Activated T-helper 1 cell treated with anti-CD3 and anti-CD28 coated beads, Interleukin-12 subunit alpha, Interleukin-12 subunit beta, Interleukin-2, Interleukin-4 antibody, amounts not matched to agents 30 ng/mL and 10 ng/mL and 1 ng/mL, durations not matched to agents 14 hours and 24 hours and 36 hours (primary cell): ENCODE data around the gene BCL2. TPM values are rescaled to one million over a fixed set of nuclear protein-coding genes. Genes with fewer than 3 reads are reported as not detected.

ENCODE experiments used
- DNase-seq: peaks from one replicate; pipeline ENCODE4 v3.0.0; 2021; ENCODE audit warnings: low spot score
- H3K27ac Mint-ChIP-seq: one replicate; pipeline ENCODE4 v1.8.0; 2021; ENCODE audit warnings: mild to moderate bottlenecking, mixed read lengths
- H3K27me3 Mint-ChIP-seq: one replicate; pipeline ENCODE4 v1.8.0; 2022; ENCODE audit warnings: mild to moderate bottlenecking, moderate library complexity, mixed read lengths; ENCODE audit not compliant: insufficient read depth
- H3K36me3 Mint-ChIP-seq: one replicate; pipeline ENCODE4 v1.8.0; 2021; ENCODE audit warnings: low read depth, mixed read lengths
- H3K4me1 Mint-ChIP-seq: one replicate; pipeline ENCODE4 v1.8.0; 2021; ENCODE audit warnings: low read depth, mixed read lengths
- H3K4me3 Mint-ChIP-seq: one replicate; pipeline ENCODE4 v1.8.0; 2021; ENCODE audit warnings: mild to moderate bottlenecking, moderate library complexity, mixed read lengths
- H3K9me3 Mint-ChIP-seq: one replicate; pipeline ENCODE4 v1.8.0; 2021; ENCODE audit warnings: mixed read lengths
- intact Hi-C: fragments of 100-400 bp; cut with micrococcal nuclease; formaldehyde crosslinking; loops from one replicate; pipeline ENCODE4 v1.15.1; 2024
- total RNA-seq: library from RNA; stranded (reverse); gene quantifications from 2 replicates; pipeline ENCODE4 v1.2.3, GENCODE V29; 2022

BCL2 gene
- total RNA-seq, 1 donor from 2014 or later: 97.1 TPM

DNA sequence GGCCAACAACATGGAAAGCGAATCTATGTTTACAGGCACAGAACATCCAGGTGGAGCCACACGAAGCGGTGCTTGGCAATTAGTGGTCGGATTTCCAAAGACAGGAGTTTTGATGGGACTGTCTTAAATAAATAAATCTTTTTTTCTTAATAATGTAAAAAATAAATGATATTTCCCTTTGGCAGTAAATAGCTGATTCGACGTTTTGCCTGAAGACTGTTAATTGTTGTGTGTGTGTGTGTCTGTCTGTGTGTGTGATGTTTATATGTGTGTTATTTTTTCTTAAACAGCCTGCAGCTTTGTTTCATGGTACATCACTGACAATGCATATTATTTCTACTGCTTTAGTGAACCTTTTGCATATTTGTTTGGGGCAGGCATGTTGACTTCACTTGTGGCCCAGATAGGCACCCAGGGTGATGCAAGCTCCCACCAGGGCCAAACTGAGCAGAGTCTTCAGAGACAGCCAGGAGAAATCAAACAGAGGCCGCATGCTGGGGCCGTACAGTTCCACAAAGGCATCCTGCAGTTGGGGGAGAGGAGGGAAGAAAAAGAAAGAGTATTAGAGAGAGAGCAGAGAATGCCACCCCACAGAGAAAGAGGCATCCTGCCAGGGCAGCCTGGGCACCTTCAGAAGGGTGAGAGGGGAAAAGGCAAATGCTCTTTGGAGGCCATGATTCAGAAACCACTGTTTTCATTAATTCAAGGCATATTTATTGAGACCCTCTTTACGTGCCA, 191.2 kb downstream of the BCL2 start:
- no peaks in the 10 kb centered on the region for H3K9me3 Mint-ChIP-seq
- no peak overlapping the region for H3K27ac Mint-ChIP-seq
- H3K4me1 Mint-ChIP-seq: peaks cover 24% of the 10 kb centered on the region
- DNase-seq: no peak
- no peaks in the 10 kb centered on the region for H3K27me3 Mint-ChIP-seq
- peaks cover 32% of the 10 kb centered on the region for H3K36me3 Mint-ChIP-seq
- intact Hi-C loops: no loop called here
- H3K4me3 Mint-ChIP-seq: no peak overlapping the region

GRCh38 chr18:63126134-63127069, 193.2 kb downstream of the BCL2 start:
- DNase-seq: no peak
- no peak overlapping the region for H3K27ac Mint-ChIP-seq
- H3K4me1 Mint-ChIP-seq: peaks cover 11% of the 10 kb centered on the region
- H3K9me3 Mint-ChIP-seq: no peaks in the 10 kb centered on the region
- no peak overlapping the region for H3K4me3 Mint-ChIP-seq
- H3K36me3 Mint-ChIP-seq: peaks cover 32% of the 10 kb centered on the region
- intact Hi-C loops: no loop called here
- H3K27me3 Mint-ChIP-seq: no peaks in the 10 kb centered on the region

GRCh38 chr18:63120620-63121019, 198.9 kb downstream of the BCL2 start:
- intact Hi-C loops: no loop called here
- no peak for DNase-seq
- no peak overlapping the region for H3K27ac Mint-ChIP-seq
- H3K9me3 Mint-ChIP-seq: no peaks in the 10 kb centered on the region
- H3K4me1 Mint-ChIP-seq: peaks cover 18% of the 10 kb centered on the region
- no peak overlapping the region for H3K4me3 Mint-ChIP-seq
- H3K36me3 Mint-ChIP-seq: peaks cover 15% of the 10 kb centered on the region
- H3K27me3 Mint-ChIP-seq: peaks cover 12% of the 10 kb centered on the region

GRCh38 chr18:63119647-63120046, 199.9 kb downstream of the BCL2 start:
- Mint-ChIP-seq H3K27ac (no peak overlapping the region), H3K4me1 (peaks cover 13% of the 10 kb centered on the region), H3K9me3 (no peaks in the 10 kb centered on the region), H3K36me3 (peaks cover 8% of the 10 kb centered on the region), H3K4me3 (no peak overlapping the region), H3K27me3 (peaks cover 12% of the 10 kb centered on the region)
- no peak for DNase-seq
- intact Hi-C loops: loop anchor here (1.0 kb wide), 1 partner anchor 204 kb away; no protein-coding TSS in a partner anchor

DNA sequence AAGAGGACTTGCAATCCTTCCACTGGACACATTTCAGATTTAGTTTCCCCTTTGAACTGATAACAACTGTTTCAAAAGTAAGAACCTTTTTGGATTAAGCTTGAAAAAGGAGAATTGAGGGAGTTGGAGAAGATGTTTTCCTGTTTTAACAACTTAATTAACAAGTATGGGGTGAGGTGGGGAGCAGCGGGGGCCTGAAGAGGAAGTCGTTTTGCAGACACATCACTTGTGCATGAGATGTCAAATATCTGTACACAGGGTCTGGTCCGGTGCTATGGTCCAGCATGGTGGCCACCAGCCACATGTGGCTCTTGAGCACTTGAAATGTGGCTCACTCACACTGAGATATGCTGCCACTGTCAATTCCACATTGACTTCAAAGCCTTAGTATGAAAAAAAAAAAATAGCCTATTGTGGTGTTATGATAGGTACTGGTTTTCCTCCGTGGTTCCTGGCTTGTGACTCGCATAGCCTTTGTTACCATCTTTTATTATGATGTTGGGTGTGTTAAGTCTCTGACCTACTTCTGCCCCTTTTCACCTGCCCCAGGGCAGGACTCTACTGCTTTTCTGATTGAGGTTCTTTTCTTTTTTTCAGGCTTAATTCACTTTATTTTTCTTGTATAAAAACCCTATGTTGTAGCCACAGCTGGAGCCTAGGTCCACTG, 205.5 kb downstream of the BCL2 start:
- intact Hi-C loops: no loop called here

DNA sequence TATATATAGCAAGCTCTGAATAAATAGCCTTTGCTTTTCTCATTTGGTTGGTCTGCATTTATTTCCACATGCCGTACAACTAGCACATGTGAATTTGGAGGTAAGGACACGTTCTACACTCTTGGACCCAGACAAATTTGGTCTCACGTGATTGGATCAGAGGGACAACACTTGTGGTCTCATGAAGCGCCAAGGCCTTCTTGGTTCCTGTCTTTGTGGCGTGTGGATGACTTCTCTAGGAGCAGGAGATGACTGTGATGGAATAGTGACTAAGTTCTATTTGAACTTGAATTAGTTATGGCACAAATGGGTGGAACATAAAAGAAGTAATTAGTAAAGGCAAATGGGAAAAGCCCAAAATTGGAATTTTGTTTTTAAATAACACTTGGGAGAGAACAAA, 206.9 kb downstream of the BCL2 start:
- peaks cover 16% of the 10 kb centered on the region for H3K4me1 Mint-ChIP-seq
- no peak for DNase-seq
- intact Hi-C loops: no loop called here
- peaks cover 5% of the 10 kb centered on the region for H3K36me3 Mint-ChIP-seq
- no peak overlapping the region for H3K27ac Mint-ChIP-seq
- H3K27me3 Mint-ChIP-seq: peaks cover 16% of the 10 kb centered on the region
- H3K9me3 Mint-ChIP-seq: peaks cover 20% of the 10 kb centered on the region
- no peak overlapping the region for H3K4me3 Mint-ChIP-seq

More for the DNA sequence above, 205.5 kb downstream of the BCL2 start:
- Mint-ChIP-seq H3K9me3 (peaks cover 20% of the 10 kb centered on the region), H3K4me1 (peaks cover 17% of the 10 kb centered on the region), H3K36me3 (peaks cover 5% of the 10 kb centered on the region), H3K27me3 (peaks cover 17% of the 10 kb centered on the region), H3K27ac (no peak overlapping the region), H3K4me3 (no peak overlapping the region)
- DNase-seq: no peak

- intact Hi-C loops: no loop called here
- DNase-seq: no peak
These were observed 207.7 kb downstream of the BCL2 start for GRCh38 chr18:63111671-63112402.

DNA sequence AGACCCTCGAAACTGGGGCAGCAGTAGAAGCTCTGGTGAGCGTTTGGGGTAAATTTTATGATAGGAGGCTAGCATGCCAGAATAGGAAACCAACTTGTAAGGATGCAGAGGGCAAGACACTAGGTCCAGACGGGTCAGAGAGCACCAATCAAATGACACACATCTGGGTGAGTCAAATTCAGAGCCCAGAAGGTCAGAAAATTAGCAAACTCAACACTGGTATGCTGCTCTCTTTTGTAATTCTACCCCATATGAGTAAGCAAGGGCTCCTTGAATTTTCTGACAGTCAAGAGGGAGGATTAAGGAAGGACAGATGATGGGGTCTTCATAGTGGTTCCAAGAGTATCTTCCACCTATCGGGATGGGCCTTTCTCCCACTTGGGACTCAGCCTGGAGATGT, 209.8 kb downstream of the BCL2 start:
- peaks cover 11% of the 10 kb centered on the region for H3K36me3 Mint-ChIP-seq
- DNase-seq: no peak
- H3K4me1 Mint-ChIP-seq: peaks cover 34% of the 10 kb centered on the region
- H3K27me3 Mint-ChIP-seq: peaks cover 16% of the 10 kb centered on the region
- H3K27ac Mint-ChIP-seq: no peak overlapping the region
- peaks cover 25% of the 10 kb centered on the region for H3K9me3 Mint-ChIP-seq
- no peak overlapping the region for H3K4me3 Mint-ChIP-seq
- intact Hi-C loops: no loop called here

More at GRCh38 chr18:63111671-63112402, 207.7 kb downstream of the BCL2 start:
- Mint-ChIP-seq H3K27ac (no peak overlapping the region), H3K4me1 (peaks cover 25% of the 10 kb centered on the region), H3K27me3 (peaks cover 16% of the 10 kb centered on the region), H3K36me3 (peaks cover 5% of the 10 kb centered on the region), H3K9me3 (peaks cover 20% of the 10 kb centered on the region), H3K4me3 (no peak overlapping the region)

DNA sequence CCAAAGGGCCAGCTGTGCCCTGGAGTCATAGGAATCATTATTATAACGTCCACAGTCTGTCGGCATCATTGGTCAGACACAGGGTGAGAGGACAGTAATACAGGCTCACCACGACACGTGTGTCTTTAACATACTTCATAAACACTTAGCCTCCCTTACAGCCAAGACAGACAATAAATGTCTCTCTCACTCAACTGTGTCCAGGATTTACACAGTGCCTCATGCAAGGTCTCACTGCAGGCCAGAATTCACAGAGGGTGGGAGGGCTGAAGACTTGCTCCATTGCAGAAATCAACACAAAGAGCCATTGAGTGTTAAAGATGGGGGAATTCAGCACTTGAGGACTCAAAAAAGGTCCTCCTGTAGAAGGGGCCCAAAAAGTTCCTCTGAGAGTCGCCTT, 210.5 kb downstream of the BCL2 start:
- intact Hi-C loops: no loop called here
- Mint-ChIP-seq H3K4me1 (peaks cover 34% of the 10 kb centered on the region), H3K27me3 (peaks cover 16% of the 10 kb centered on the region), H3K4me3 (no peak overlapping the region), H3K36me3 (peaks cover 10% of the 10 kb centered on the region), H3K27ac (no peak overlapping the region), H3K9me3 (peaks cover 25% of the 10 kb centered on the region)
- no peak for DNase-seq

DNA sequence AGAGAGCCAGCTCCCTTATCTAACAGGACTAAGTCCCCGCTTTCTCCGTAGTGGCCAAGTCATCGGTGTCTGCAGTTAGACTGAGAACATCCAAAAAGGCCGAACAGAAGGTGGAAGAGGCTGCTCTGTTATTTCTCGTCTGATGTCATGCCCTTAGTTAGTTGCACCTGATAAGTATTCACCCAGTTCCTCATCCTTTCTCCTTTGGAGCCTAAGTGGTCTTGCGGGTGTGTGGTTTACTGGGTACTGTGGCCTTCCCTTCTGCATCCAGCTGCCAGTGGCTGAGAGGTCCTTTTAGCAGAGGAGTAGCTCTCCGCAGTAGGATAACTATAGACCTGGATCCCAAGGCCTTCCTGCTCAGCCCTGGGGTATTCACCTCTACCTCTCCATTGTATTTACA, 211.6 kb downstream of the BCL2 start:
- Mint-ChIP-seq H3K27me3 (peaks cover 17% of the 10 kb centered on the region), H3K4me1 (peaks cover 40% of the 10 kb centered on the region), H3K4me3 (no peak overlapping the region), H3K27ac (no peak overlapping the region), H3K9me3 (peaks cover 26% of the 10 kb centered on the region), H3K36me3 (peaks cover 12% of the 10 kb centered on the region)
- intact Hi-C loops: loop anchor here (1.0 to 2.0 kb wide), 9 partner anchors 10 to 586 kb away; no protein-coding TSS in a partner anchor
- no peak for DNase-seq

DNA sequence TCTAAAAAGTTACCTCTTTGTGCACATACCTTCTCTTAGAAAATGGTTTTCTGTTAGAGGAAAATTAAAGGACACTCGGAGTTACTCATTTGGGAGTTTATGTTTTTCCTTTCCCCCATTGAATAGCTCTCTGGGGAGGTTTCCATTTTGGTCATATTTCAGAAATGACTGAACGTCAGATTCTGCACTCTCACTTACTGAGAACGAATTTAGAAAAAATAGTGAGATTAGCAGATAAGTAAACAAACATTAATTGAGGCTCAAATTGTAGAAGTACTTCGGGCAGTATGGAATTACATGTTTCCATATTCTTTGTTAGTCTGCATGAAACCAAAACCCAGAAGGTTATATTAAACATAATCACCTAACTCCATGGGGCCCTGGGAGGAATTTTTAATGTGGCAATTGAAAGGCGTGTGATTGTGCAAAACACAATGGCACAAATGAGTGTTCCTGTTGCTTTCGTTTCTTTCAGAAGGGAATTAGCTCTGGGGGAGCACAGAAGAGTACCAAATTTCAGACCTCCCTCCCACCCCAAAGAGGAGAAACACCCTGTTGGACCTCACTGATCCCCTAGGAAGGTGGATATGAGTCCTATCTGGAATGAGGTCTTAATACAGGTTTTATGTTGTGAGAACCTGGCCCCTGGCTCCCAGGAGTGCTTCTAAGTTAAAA, 212.3 kb downstream of the BCL2 start:
- H3K4me3 Mint-ChIP-seq: no peak overlapping the region
- H3K36me3 Mint-ChIP-seq: peaks cover 8% of the 10 kb centered on the region
- peaks cover 18% of the 10 kb centered on the region for H3K27me3 Mint-ChIP-seq
- DNase-seq: no peak
- peaks cover 36% of the 10 kb centered on the region for H3K4me1 Mint-ChIP-seq
- H3K9me3 Mint-ChIP-seq: peaks cover 21% of the 10 kb centered on the region
- intact Hi-C loops: loop anchor here (1.0 to 2.0 kb wide), 9 partner anchors 9 to 585 kb away; no protein-coding TSS in a partner anchor
- H3K27ac Mint-ChIP-seq: peak overlapping the region; percentile 77
